HepG2 (cell line): ENCODE measurements around the gene GRB7. TPM values are rescaled to one million over a fixed set of nuclear protein-coding genes. Genes with fewer than 3 reads are reported as not detected.

Experiments
- ATAC-seq: fragments of 200-7000 bp; cut with Tn5 transposase; 3 replicates; pipeline ENCODE4 v1.9.1; 2020; ENCODE audit warnings: mild to moderate bottlenecking, moderate library complexity
- BruUV-seq: library from RNA; stranded (reverse); fragments of 400-500 nt; replicated peaks from 2 replicates; lab custom pipeline; 2021; lab: Mats Ljungman, UMichigan
- CTCF ChIA-PET: fragments of 300-600 bp; formaldehyde crosslinking; extraction: SDS; loops from one replicate; lab custom pipeline; 2021; ENCODE audit warnings: low total read pairs, inconsistent platforms, low intra/inter-chr PET ratio; lab: Yijun Ruan, JAX
- POLR2A ChIA-PET: fragments of 350-600 bp; sonication (Branson Sonifier 250); formaldehyde crosslinking; loops from one replicate; lab custom pipeline; 2020; ENCODE audit warnings: antibody characterized with exemption, inconsistent platforms; lab: Yijun Ruan, JAX
- DNase-seq: peaks from one replicate; pipeline ENCODE4 v3.0.0-alpha.2; 2015; ENCODE audit warnings: low spot score
- FAIRE-seq: peaks from 3 replicates; lab custom pipeline; 2011; peaks lifted over from hg19 to GRCh38; lab: Jason Lieb, UNC
- H2AFZ ChIP-seq: one replicate; pipeline ENCODE4 v1.6.1; 2011; ENCODE audit warnings: low read length, inconsistent platforms
- H3K27ac ChIP-seq: fragments of 300-600 bp; 3 replicates; pipeline ENCODE4 v1.8.0; 2011; ENCODE audit warnings: mixed run types, mild to moderate bottlenecking, mixed read lengths, low read length, inconsistent platforms; ENCODE audit not compliant: insufficient read depth; ENCODE audit errors: extremely low read length
- H3K27me3 ChIP-seq, 2 experiments: fragments of 200-600 bp in 1 of 2; 2 replicates in 1 of 2; 3 replicates in 1 of 2; pipeline versions ENCODE4 v1.6.0 to v1.8.0; 2011; ENCODE audit warnings: low read length in 2 of 2, mild to moderate bottlenecking in 2 of 2, moderate library complexity in 2 of 2, inconsistent platforms in 1 of 2; ENCODE audit not compliant: insufficient read depth in 2 of 2, control insufficient read depth in 1 of 2
- H3K36me3 ChIP-seq, 2 experiments: fragments of 200-600 bp in 1 of 2; replicated peaks in 1 of 2; 2 replicates in 1 of 2; 3 replicates in 1 of 2; pipeline versions ENCODE4 v1.5.1 to v1.8.0; 2011; ENCODE audit warnings: low read length in 2 of 2, inconsistent platforms in 1 of 2; ENCODE audit not compliant: insufficient read depth in 2 of 2, control insufficient read depth in 1 of 2
- H3K4me1 ChIP-seq: 2 replicates; pipeline ENCODE4 v1.5.1; 2012; ENCODE audit warnings: low read length, inconsistent platforms; ENCODE audit not compliant: insufficient read depth
- H3K4me2 ChIP-seq: 2 replicates; pipeline ENCODE4 v1.6.0; 2011; ENCODE audit warnings: low read depth, low read length, inconsistent platforms
- H3K4me3 ChIP-seq, 3 experiments: fragments of 200-600 bp in 1 of 3; sonication (generic), shearing (Covaris generic) in 1 of 3; replicated peaks in 1 of 3; 2 replicates each; pipeline ENCODE4 v1.5.1; 2011 to 2016; ENCODE audit warnings: low read length in 3 of 3, inconsistent platforms in 2 of 3, low read depth in 2 of 3, mild to moderate bottlenecking in 2 of 3, control low read depth in 1 of 3, mixed read lengths in 1 of 3; ENCODE audit not compliant: insufficient read depth in 1 of 3
- H3K79me2 ChIP-seq: one replicate; pipeline ENCODE4 v1.6.1; 2011; ENCODE audit warnings: low read length, inconsistent platforms; ENCODE audit not compliant: insufficient read depth
- H3K9ac ChIP-seq: 2 replicates; pipeline ENCODE4 v1.6.0; 2011; ENCODE audit warnings: mild to moderate bottlenecking, low read depth, low read length, inconsistent platforms; ENCODE audit not compliant: insufficient read depth
- H3K9me3 ChIP-seq: 2 replicates; pipeline ENCODE4 v1.5.1; 2012; ENCODE audit warnings: mild to moderate bottlenecking, low read length
- H4K20me1 ChIP-seq: 2 replicates; pipeline ENCODE4 v1.6.0; 2011; ENCODE audit warnings: inconsistent platforms, mild to moderate bottlenecking, low read length, moderate library complexity; ENCODE audit not compliant: insufficient read depth
- CBX2 ChIP-seq, 2 experiments: fragments of 200-600 bp in 1 of 2; sonication (generic); formaldehyde crosslinking in 1 of 2; IDR thresholded peaks; 2 replicates each; pipeline versions ENCODE4 v1.7.0 to v1.8.1; 2018 to 2022; ENCODE audit warnings: low read depth in 2 of 2, low read length in 1 of 2, mild to moderate bottlenecking in 1 of 2, missing genetic modification reagents in 1 of 2
- CEBPB ChIP-seq: IDR thresholded peaks from 2 replicates; pipeline ENCODE4 v1.6.1; 2011; ENCODE audit warnings: low read depth, low read length, improper control_type of control experiment, borderline replicate concordance
- DMAP1 ChIP-seq: IDR thresholded peaks from 2 replicates; pipeline ENCODE4 v1.6.1; 2016
- FOSL2 ChIP-seq: sonication (generic); formaldehyde crosslinking; IDR thresholded peaks from 2 replicates; pipeline ENCODE4 v1.4.0; 2020; ENCODE audit warnings: missing genetic modification reagents
- GABPB1 ChIP-seq: IDR thresholded peaks from 2 replicates; pipeline ENCODE4 v1.6.1; 2016; ENCODE audit warnings: mild to moderate bottlenecking, missing genetic modification reagents, moderate library complexity, missing compliant biosample characterization
- KDM5A ChIP-seq: fragments of 200-600 bp; sonication (generic); IDR thresholded peaks from 2 replicates; pipeline ENCODE4 v1.7.0; 2018; ENCODE audit warnings: antibody characterized with exemption, mild to moderate bottlenecking, low read length, borderline replicate concordance
- LBX2 ChIP-seq: sonication (generic); formaldehyde crosslinking; IDR thresholded peaks from 2 replicates; pipeline ENCODE4 v1.5.0; 2020; ENCODE audit warnings: missing genetic modification reagents, mild to moderate bottlenecking, borderline replicate concordance
- MEIS2 ChIP-seq: sonication (generic); formaldehyde crosslinking; IDR thresholded peaks from 2 replicates; pipeline ENCODE4 v1.9.0; 2021; ENCODE audit warnings: mild to moderate bottlenecking, missing genetic modification reagents
- NCOA1 ChIP-seq: sonication (generic); formaldehyde crosslinking; IDR thresholded peaks from 2 replicates; pipeline ENCODE4 v1.9.0; 2021; ENCODE audit warnings: missing genetic modification reagents
- NFYC ChIP-seq: IDR thresholded peaks from 2 replicates; pipeline ENCODE4 v1.6.1; 2016; ENCODE audit warnings: missing genetic modification reagents, missing compliant biosample characterization
- NR0B2 ChIP-seq: sonication (generic); formaldehyde crosslinking; IDR thresholded peaks from 2 replicates; pipeline ENCODE4 v1.4.0; 2020; ENCODE audit warnings: mild to moderate bottlenecking, missing genetic modification reagents
- SIN3A ChIP-seq: IDR thresholded peaks from 2 replicates; pipeline ENCODE4 v1.6.1; 2011; ENCODE audit warnings: low read depth, mild to moderate bottlenecking, control low read depth, low read length, borderline replicate concordance
- SIN3B ChIP-seq: fragments of 150-350 bp; IDR thresholded peaks from 2 replicates; pipeline ENCODE4 v1.6.1; 2014; ENCODE audit warnings: low read length
- TBX2 ChIP-seq: sonication (generic); formaldehyde crosslinking; IDR thresholded peaks from 2 replicates; pipeline ENCODE4 v1.5.0; 2020; ENCODE audit warnings: missing genetic modification reagents, mild to moderate bottlenecking, borderline replicate concordance
- TCF12 ChIP-seq, 2 experiments: fragments of 450-650 bp in 1 of 2; sonication (generic) in 1 of 2; formaldehyde crosslinking in 1 of 2; IDR thresholded peaks; 2 replicates each; pipeline versions ENCODE4 v1.6.1 to v1.8.0; 2017 to 2022; ENCODE audit warnings: antibody characterized with exemption in 1 of 2, mild to moderate bottlenecking in 1 of 2, missing genetic modification reagents in 1 of 2, moderate library complexity in 1 of 2
- ZNF343 ChIP-seq: sonication (generic); formaldehyde crosslinking; IDR thresholded peaks from 2 replicates; pipeline ENCODE4 v1.4.0; 2020; ENCODE audit warnings: mild to moderate bottlenecking, missing genetic modification reagents
- ZNF563 ChIP-seq: sonication (generic); formaldehyde crosslinking; IDR thresholded peaks from 2 replicates; pipeline ENCODE4 v1.8.0; 2022; ENCODE audit warnings: mild to moderate bottlenecking, moderate library complexity, missing genetic modification reagents
- ZNF570 ChIP-seq: sonication (generic); formaldehyde crosslinking; IDR thresholded peaks from 2 replicates; pipeline ENCODE4 v1.4.0; 2020; ENCODE audit warnings: mild to moderate bottlenecking, missing genetic modification reagents, borderline replicate concordance
- ZNF691 ChIP-seq: sonication (generic); formaldehyde crosslinking; IDR thresholded peaks from 2 replicates; pipeline ENCODE4 v1.4.0; 2020; ENCODE audit warnings: missing genetic modification reagents, low read depth, mild to moderate bottlenecking, borderline replicate concordance
- ZNF749 ChIP-seq: sonication (generic); formaldehyde crosslinking; IDR thresholded peaks from 2 replicates; pipeline ENCODE4 v1.8.0; 2022; ENCODE audit warnings: mild to moderate bottlenecking, missing genetic modification reagents, moderate library complexity, borderline replicate concordance
- ZNF777 ChIP-seq: sonication (generic); formaldehyde crosslinking; IDR thresholded peaks from 2 replicates; pipeline ENCODE4 v1.4.0; 2020; ENCODE audit warnings: missing genetic modification reagents
- ZSCAN22 ChIP-seq: sonication (generic); formaldehyde crosslinking; IDR thresholded peaks from 2 replicates; pipeline ENCODE4 v1.4.0; 2020; ENCODE audit warnings: mild to moderate bottlenecking, missing genetic modification reagents
- WGBS: methylation state at CpG from one replicate; pipeline ENCODE4 v1.1.6; 2017; ENCODE audit warnings: low lambda C conversion rate; 5-methylcytosine and 5-hydroxymethylcytosine counted together
- in situ Hi-C: cut with HindIII; loops from 2 replicates; pipeline ENCODE4 v1.10.0; 2017; ENCODE audit warnings: low pct_unique_long_range_greater_than_20kb; ENCODE audit not compliant: extremely low pct_ligation_motif_present
- intact Hi-C: fragments of 100-400 bp; cut with micrococcal nuclease; formaldehyde crosslinking; loops from one replicate; pipeline ENCODE4 v1.10.0; 2022; ENCODE audit not compliant: unreplicated experiment
- polyA plus RNA-seq, 8 experiments: library from polyadenylated mRNA; depleted of rRNA in 3 of 8; stranded (reverse) in 7 of 8; unstranded in 1 of 8; fragments of >200 nt; fragmentation: Illumina TruSeq in 4 of 8; extraction: Trizol in 4 of 8; gene quantifications; 2 replicates each; pipeline versions ENCODE4 v1.2.1 to v1.2.3, GENCODE V29; 2011 to 2016; ENCODE audit warnings: low read depth in 4 of 8, missing spikeins in 1 of 8, mixed read lengths in 1 of 8; ENCODE audit not compliant: insufficient read depth in 1 of 8
- total RNA-seq, 5 experiments: library from RNA; depleted of rRNA; stranded (reverse); fragments of >200 nt; fragmentation: Illumina TruSeq; extraction: Trizol; gene quantifications; 2 replicates each; pipeline ENCODE4 v1.2.3, GENCODE V29; 2016; ENCODE audit warnings: low read depth in 1 of 5

The GRB7 gene
- total and polyA plus RNA-seq, 2 of the 13 experiments (the other 11 are each of a cell fraction or from before 2014, with no cell fraction given) = 60.2 to 77.7 TPM

- FAIRE-seq = no peak
- H3K79me2 ChIP-seq = peaks cover 59% of the 10 kb centered on the region
- H3K9ac ChIP-seq = peak overlapping the region; percentile 88
- under 1% methylated on average over 38 of the region's 57 CpGs for WGBS
- H3K4me1 ChIP-seq = peaks cover 78% of the 10 kb centered on the region
- peak overlapping the region; percentile 90 to 94 (median 90) for H3K4me3 ChIP-seq
- ChIA-PET CTCF (interaction anchor here (0.6 kb wide), 1 partner anchor 225 kb away, joined by 3 read pairs; no protein-coding TSS in a partner anchor), POLR2A (interaction anchor here (0.6 to 6.6 kb wide), 18 partner anchors 12 to 398 kb away, joined by 3 to 118 read pairs (median 8); partner anchors contain the start of genes GRB7, MIEN1, PGAP3 and STARD3)
- H3K4me2 ChIP-seq = peak overlapping the region; percentile 92
- no peaks in the 10 kb centered on the region for H3K27me3 ChIP-seq
- no peak for DNase-seq
- H4K20me1 ChIP-seq = peaks cover 6% of the 10 kb centered on the region; the same call in 1 of the 2 replicates
- H3K36me3 ChIP-seq = peaks cover 2 to 3% of the 10 kb centered on the region in 2 experiments; a peak in 2 of 5 replicates
- peak overlapping the region; percentile 78 for H3K27ac ChIP-seq
- peak; percentile 11 for ATAC-seq
- no peak overlapping the region for H2AFZ ChIP-seq
- intact Hi-C loops (no loop called here), in situ Hi-C loops (no loop called here)
- no TSS peak for BruUV-seq
- H3K9me3 ChIP-seq = no peaks in the 10 kb centered on the region
- TF ChIP-seq ZNF691 (CRISPR knock-in tag) (peak; percentile 38; the same call in 1 of the 2 replicates), SIN3B (no peak), KDM5A (peak; percentile 46; the same call in 1 of the 2 replicates), ZNF777 (no peak; the same call in 1 of the 2 replicates), NCOA1 (CRISPR knock-in tag) (no peak), TBX2 (CRISPR knock-in tag) (no peak; the same call in 1 of the 2 replicates), ZNF749 (no peak), LBX2 (CRISPR knock-in tag) (0 out of 2 replicates have a peak, but pooled peaks have one; percentile 22), ZSCAN22 (CRISPR knock-in tag) (no peak), ZNF570 (CRISPR knock-in tag) (no peak), NR0B2 (CRISPR knock-in tag) (0 out of 2 replicates have a peak, but pooled peaks have one; percentile 19), ZNF563 (CRISPR knock-in tag) (peak; percentile 72; the same call in 1 of the 2 replicates), DMAP1 (CRISPR knock-in tag) (no peak), GABPB1 (CRISPR knock-in tag) (peak; percentile 53; the same call in 1 of the 2 replicates), ZNF343 (CRISPR knock-in tag) (0 out of 2 replicates have a peak, but pooled peaks have one; percentile 30), CEBPB (no peak), TCF12 (IDR thresholded peaks at IDR 0.05) (no peak), TCF12 (CRISPR knock-in tag; IDR thresholded peaks at IDR 0.05) (peak; percentile 67), MEIS2 (CRISPR knock-in tag) (peak; percentile 72; the same call in 1 of the 2 replicates), CBX2 (IDR thresholded peaks at IDR 0.05; ENCODE audit: low read depth, low read length) (no peak), CBX2 (CRISPR knock-in tag; IDR thresholded peaks at IDR 0.05; ENCODE audit: low read depth) (no peak), SIN3A (0 out of 2 replicates have a peak, but pooled peaks have one; percentile 59), NFYC (CRISPR knock-in tag) (no peak), FOSL2 (no peak)
Observed at GRCh38 chr17:39700148-39700987, 37.4 kb upstream of the GRB7 start.
